ENCODE measurements around the gene BAIAP2L1. TPM values are rescaled to one million over a fixed set of nuclear protein-coding genes. Genes with fewer than 3 reads are reported as not detected.
A peak's percentile ranks its signal among the peaks of the same experiment; 100 is the strongest.

BAIAP2L1 gene
- total and polyA plus RNA-seq, 9 of the 15 experiments (the other 6 are each of a cell fraction or from before 2014, with no cell fraction given) = 4.2 to 29.8 (median 15.5) TPM

- peak; percentile 12 for TF ChIP-seq E2F8 (IDR thresholded peaks at IDR 0.05; ENCODE audit: low read depth, partially characterized antibody)
- peak; percentile 68 for TF ChIP-seq SUPT5H (IDR thresholded peaks at IDR 0.05)
- TF ChIP-seq KDM5B (IDR thresholded peaks at IDR 0.05; ENCODE audit: insufficient replicate concordance, low read depth, low read length) = peak; percentile 47
- TF ChIP-seq PCBP1 (IDR thresholded peaks at IDR 0.05; ENCODE audit: low read depth, low read length, poor library complexity, severe bottlenecking) = no peak
These were observed 148.3 kb downstream of the BAIAP2L1 start (continued) for GRCh38 chr7:98252425-98253054.

GRCh38 chr7:98251601-98252424 lies 149.1 kb downstream of the BAIAP2L1 start, which contains the start of gene TECPR1:
TSS of gene TECPR1 (minus strand) at chr7:98252232. CDS start at chr7:98246146, 6,086 bp downstream.
- peaks cover 1% of the 10 kb centered on the region; the same call in 1 of the 3 replicates for H3K36me3 ChIP-seq (ENCODE audit: control insufficient read depth, insufficient read depth, low read length)
- ChIA-PET POLR2A (no interaction called here), CTCF (ENCODE audit: low intra/inter-chr PET ratio) (interaction anchor here (0.6 to 0.7 kb wide), 2 partner anchors 9 to 152 kb away, joined by 3 read pairs; no protein-coding TSS in a partner anchor)
- intact Hi-C loops (cut with micrococcal nuclease) (no loop called here), in situ Hi-C loops (cut with MboI) (no loop called here)
- peak within 1 kb of the TSS; percentile 91 for H3K4me2 ChIP-seq (ENCODE audit: insufficient read depth, low read length)
- peak within 1 kb of the TSS; percentile 73 for H3K27ac ChIP-seq (ENCODE audit: extremely low read depth, low read depth, low read length)
- H3K4me3 ChIP-seq = peak within 1 kb of the TSS; percentile 87
- peak; percentile 94 to 98 (median 97) for DNase-seq (ENCODE audit: extremely low read depth in 1 of 4, low spot score in 3 of 4)
- no TSS peak for BruUV-seq (replicated peaks)
- no peaks in the 10 kb centered on the region for H3K9me3 ChIP-seq (replicated peaks; ENCODE audit: control insufficient read depth, insufficient read depth, low read depth, low read length)
- H2AFZ ChIP-seq (ENCODE audit: low read depth, low read length) = peak within 1 kb of the TSS; percentile 92
- H4K20me1 ChIP-seq (replicated peaks; ENCODE audit: control insufficient read depth, insufficient read depth, low read length) = no peaks in the 10 kb centered on the region
- H3K9ac ChIP-seq (ENCODE audit: insufficient read depth in 1 of 2, low read depth in 2 of 2, low read length in 2 of 2) = peak within 1 kb of the TSS; percentile 69 to 96
- FAIRE-seq = peak; percentile 85
- H3K4me1 ChIP-seq (replicated peaks in 1 of 2; ENCODE audit: control insufficient read depth in 2 of 2, insufficient read depth in 2 of 2, low read length in 2 of 2) = peaks cover 10 to 22% of the 10 kb centered on the region in 2 experiments; a peak in 4 of 5 replicates
- WGBS (ENCODE audit: insufficient coverage, low coverage, missing lambda C conversion rate) = 0% methylated on average over 15 of the region's 69 CpGs
- peaks cover 21% of the 10 kb centered on the region for H3K79me2 ChIP-seq (ENCODE audit: control insufficient read depth, insufficient read depth, low read length)
- ATAC-seq = peak; percentile 99
- H3K9me1 ChIP-seq (ENCODE audit: control insufficient read depth, insufficient read depth, low read length) = no peaks in the 10 kb centered on the region
- no peaks in the 10 kb centered on the region for H3K27me3 ChIP-seq (ENCODE audit: control insufficient read depth in 2 of 2, insufficient read depth in 2 of 2, low read length in 2 of 2)
- no peak for TF ChIP-seq KDM2B (CRISPR knock-in tag; IDR thresholded peaks at IDR 0.05)
- no peak for TF ChIP-seq NFXL1 (CRISPR knock-in tag; IDR thresholded peaks at IDR 0.05)
- TF ChIP-seq MAFG (tag; conservative IDR thresholded peaks at IDR 0.05) = no peak
- TF ChIP-seq TFAM (CRISPR knock-in tag; conservative IDR thresholded peaks at IDR 0.05) = no peak
- TF ChIP-seq MEF2A (IDR thresholded peaks at IDR 0.05; ENCODE audit: control insufficient read depth, low read depth, low read length) = no peak
- TF ChIP-seq ILK (tag; IDR thresholded peaks at IDR 0.05; ENCODE audit: borderline replicate concordance, low read depth) = no peak
- TF ChIP-seq ZNF696 (CRISPR knock-in tag; conservative IDR thresholded peaks at IDR 0.05) = no peak
- no peak for TF ChIP-seq STAT5A (IDR thresholded peaks at IDR 0.05; ENCODE audit: borderline replicate concordance, low read length)
- no peak for TF ChIP-seq ZFPM2 (CRISPR knock-in tag; IDR thresholded peaks at IDR 0.05)
- peak; percentile 69; the same call in 1 of the 2 replicates for TF ChIP-seq ESRRA (IDR thresholded peaks at IDR 0.05; ENCODE audit: borderline replicate concordance, low read depth)
- no peak for TF ChIP-seq PPARD (CRISPR knock-in tag; IDR thresholded peaks at IDR 0.05)
- peak; percentile 68 for TF ChIP-seq TFAP4 (CRISPR knock-in tag; IDR thresholded peaks at IDR 0.05; ENCODE audit: borderline replicate concordance)
